Measurements from ENCODE around the gene SNAP25.

GRCh38 chr20:10201321-10201870 lies 17.2 kb upstream of the SNAP25 start:
- TF ChIP-seq POLR2A (IDR thresholded peaks at IDR 0.05) (no peak), POLR2AphosphoS5 (IDR thresholded peaks at IDR 0.05) (no peak)
